Duodenal mucosa (tissue), 2 donors: Measurements from ENCODE around the gene EDA.

Experiments
- H3K27ac ChIP-seq: one replicate; pipeline ENCODE4 v1.7.0; 2013; ENCODE audit warnings: low read depth, low read length
- H3K27me3 ChIP-seq, 2 donors: one replicate each; pipeline ENCODE4 v1.7.0; 2013; ENCODE audit warnings: low read length in 2 of 2, control low read depth in 1 of 2; ENCODE audit not compliant: insufficient read depth in 2 of 2, control insufficient read depth in 1 of 2
- H3K36me3 ChIP-seq, 2 donors: one replicate each; pipeline ENCODE4 v1.7.0; 2013; ENCODE audit warnings: low read length in 2 of 2, control low read depth in 1 of 2; ENCODE audit not compliant: insufficient read depth in 2 of 2, control insufficient read depth in 1 of 2
- H3K4me1 ChIP-seq, 2 donors: one replicate each; pipeline ENCODE4 v1.7.0; 2013; ENCODE audit warnings: low read length in 2 of 2, control low read depth in 1 of 2; ENCODE audit not compliant: insufficient read depth in 2 of 2, control insufficient read depth in 1 of 2
- H3K4me3 ChIP-seq, 2 donors: one replicate each; pipeline ENCODE4 v1.7.0; 2013; ENCODE audit warnings: low read length in 2 of 2, low read depth in 1 of 2
- H3K9ac ChIP-seq, 2 donors: one replicate each; pipeline ENCODE4 v1.7.0; 2013; ENCODE audit warnings: low read length in 2 of 2, low read depth in 1 of 2
- H3K9me3 ChIP-seq, 2 donors: one replicate each; pipeline ENCODE4 v1.7.0; 2013; ENCODE audit warnings: low read length in 2 of 2, control low read depth in 1 of 2; ENCODE audit not compliant: control insufficient read depth in 1 of 2

Gene EDA

GRCh38 chrX:69724307-69724706, 108.4 kb downstream of the EDA start:
- Histone ChIP-seq H3K4me3 (no peak overlapping the region), H3K27me3 (no peaks in the 10 kb centered on the region), H3K9me3 (no peaks in the 10 kb centered on the region), H3K4me1 (no peaks in the 10 kb centered on the region), H3K27ac (no peak overlapping the region), H3K9ac (no peak overlapping the region), H3K36me3 (no peaks in the 10 kb centered on the region)

- no peaks in the 10 kb centered on the region for H3K36me3 ChIP-seq
- H3K27me3 ChIP-seq = no peaks in the 10 kb centered on the region
- no peak overlapping the region for H3K4me3 ChIP-seq
- no peak overlapping the region for H3K9ac ChIP-seq
- no peaks in the 10 kb centered on the region for H3K4me1 ChIP-seq
- H3K27ac ChIP-seq = no peak overlapping the region
- peaks cover 0 to 4% of the 10 kb centered on the region in 2 donors for H3K9me3 ChIP-seq
Observed at GRCh38 chrX:69740317-69740716, 124.4 kb downstream of the EDA start.

GRCh38 chrX:69741721-69742120, 125.8 kb downstream of the EDA start:
- no peak overlapping the region for H3K4me3 ChIP-seq
- H3K36me3 ChIP-seq = no peaks in the 10 kb centered on the region
- no peaks in the 10 kb centered on the region for H3K4me1 ChIP-seq
- no peaks in the 10 kb centered on the region for H3K27me3 ChIP-seq
- no peak overlapping the region for H3K27ac ChIP-seq
- peaks cover 0 to 4% of the 10 kb centered on the region in 2 donors for H3K9me3 ChIP-seq
- H3K9ac ChIP-seq = no peak overlapping the region

- Histone ChIP-seq H3K27me3 (no peaks in the 10 kb centered on the region), H3K9ac (no peak overlapping the region), H3K36me3 (no peaks in the 10 kb centered on the region), H3K9me3 (peaks cover 0 to 3% of the 10 kb centered on the region in 2 donors), H3K4me3 (no peak overlapping the region), H3K27ac (no peak overlapping the region), H3K4me1 (no peaks in the 10 kb centered on the region)
Observed at GRCh38 chrX:69746051-69746450, 130.1 kb downstream of the EDA start.

GRCh38 chrX:69748055-69748454, 132.1 kb downstream of the EDA start:
- H3K4me3 ChIP-seq = no peak overlapping the region

GRCh38 chrX:69759921-69760625, 144.2 kb downstream of the EDA start:
- no peaks in the 10 kb centered on the region for H3K36me3 ChIP-seq
- no peak overlapping the region for H3K4me3 ChIP-seq
- H3K27ac ChIP-seq = no peak overlapping the region
- no peaks in the 10 kb centered on the region for H3K4me1 ChIP-seq
- H3K9ac ChIP-seq = no peak overlapping the region
- no peaks in the 10 kb centered on the region for H3K27me3 ChIP-seq
- H3K9me3 ChIP-seq = no peaks in the 10 kb centered on the region

More at GRCh38 chrX:69748055-69748454, 132.1 kb downstream of the EDA start:
- H3K9ac ChIP-seq = no peak overlapping the region
- no peaks in the 10 kb centered on the region for H3K9me3 ChIP-seq
- no peaks in the 10 kb centered on the region for H3K27me3 ChIP-seq
- H3K27ac ChIP-seq = no peak overlapping the region
- no peaks in the 10 kb centered on the region for H3K4me1 ChIP-seq
- H3K36me3 ChIP-seq = no peaks in the 10 kb centered on the region

GRCh38 chrX:69761633-69762032, 145.7 kb downstream of the EDA start:
- Histone ChIP-seq H3K4me1 (no peaks in the 10 kb centered on the region), H3K9ac (no peak overlapping the region), H3K27ac (no peak overlapping the region), H3K27me3 (no peaks in the 10 kb centered on the region), H3K4me3 (no peak overlapping the region), H3K9me3 (no peaks in the 10 kb centered on the region), H3K36me3 (no peaks in the 10 kb centered on the region)

GRCh38 chrX:69762340-69762739, 146.4 kb downstream of the EDA start:
- H3K4me3 ChIP-seq = no peak overlapping the region

GRCh38 chrX:69793260-69793935, 177.5 kb downstream of the EDA start:
- no peak overlapping the region for H3K27ac ChIP-seq
- no peaks in the 10 kb centered on the region for H3K36me3 ChIP-seq
- H3K4me3 ChIP-seq = no peak overlapping the region
- no peaks in the 10 kb centered on the region for H3K4me1 ChIP-seq
- H3K9ac ChIP-seq = no peak overlapping the region
- H3K9me3 ChIP-seq = no peaks in the 10 kb centered on the region
- no peaks in the 10 kb centered on the region for H3K27me3 ChIP-seq

More at GRCh38 chrX:69762340-69762739, 146.4 kb downstream of the EDA start:
- no peaks in the 10 kb centered on the region for H3K27me3 ChIP-seq
- H3K27ac ChIP-seq = no peak overlapping the region
- no peaks in the 10 kb centered on the region for H3K9me3 ChIP-seq
- no peaks in the 10 kb centered on the region for H3K36me3 ChIP-seq
- H3K9ac ChIP-seq = no peak overlapping the region
- H3K4me1 ChIP-seq = no peaks in the 10 kb centered on the region

- Histone ChIP-seq H3K27ac (no peak overlapping the region), H3K36me3 (no peaks in the 10 kb centered on the region), H3K9me3 (no peaks in the 10 kb centered on the region), H3K9ac (no peak overlapping the region), H3K4me1 (no peaks in the 10 kb centered on the region), H3K27me3 (no peaks in the 10 kb centered on the region), H3K4me3 (no peak overlapping the region)
Observed at GRCh38 chrX:69795702-69796101, 179.8 kb downstream of the EDA start.
